Astrocyte (in vitro differentiated cells and primary cell): ENCODE measurements around the gene CSMD2. TPM values are rescaled to one million over a fixed set of nuclear protein-coding genes. Genes with fewer than 3 reads are reported as not detected.

ENCODE experiments used
- DNase-seq: peaks from one replicate; pipeline ENCODE4 v3.0.0-alpha.2; 2010; ENCODE audit warnings: low read depth
- FAIRE-seq: peaks from 2 replicates; lab custom pipeline; 2011; peaks lifted over from hg19 to GRCh38; lab: Jason Lieb, UNC
- H2AFZ ChIP-seq: 2 replicates; pipeline ENCODE4 v1.6.0; 2012; ENCODE audit warnings: low read depth, low read length, inconsistent platforms
- H3K27ac ChIP-seq: 2 replicates; pipeline ENCODE4 v1.5.1; 2011; ENCODE audit warnings: low read depth, low read length, inconsistent platforms
- H3K27me3 ChIP-seq: 2 replicates; pipeline ENCODE4 v1.6.0; 2011; ENCODE audit warnings: low read length, inconsistent platforms; ENCODE audit not compliant: insufficient read depth
- H3K36me3 ChIP-seq: 2 replicates; pipeline ENCODE4 v1.5.1; 2011; ENCODE audit warnings: low read length, inconsistent platforms; ENCODE audit not compliant: insufficient read depth
- H3K4me1 ChIP-seq: 2 replicates; pipeline ENCODE4 v1.5.1; 2011; ENCODE audit warnings: low read length, inconsistent platforms; ENCODE audit not compliant: insufficient read depth
- H3K4me2 ChIP-seq: 2 replicates; pipeline ENCODE4 v1.6.0; 2012; ENCODE audit warnings: low read length, inconsistent platforms
- H3K4me3 ChIP-seq: 2 replicates; pipeline ENCODE4 v1.5.1; 2011; ENCODE audit warnings: low read depth, mild to moderate bottlenecking, low read length, inconsistent platforms; ENCODE audit not compliant: insufficient read depth
- H3K79me2 ChIP-seq: 2 replicates; pipeline ENCODE4 v1.6.0; 2012; ENCODE audit warnings: mild to moderate bottlenecking, low read length, inconsistent platforms; ENCODE audit not compliant: insufficient read depth
- H3K9ac ChIP-seq: 2 replicates; pipeline ENCODE4 v1.6.0; 2012; ENCODE audit warnings: mild to moderate bottlenecking, low read length, inconsistent platforms
- H3K9me3 ChIP-seq: 2 replicates; pipeline ENCODE4 v1.5.1; 2012; ENCODE audit warnings: low read depth, mild to moderate bottlenecking, low read length, inconsistent platforms; ENCODE audit not compliant: insufficient read depth
- H4K20me1 ChIP-seq: 2 replicates; pipeline ENCODE4 v1.6.0; 2012; ENCODE audit warnings: low read length, inconsistent platforms; ENCODE audit not compliant: insufficient read depth
- H3K27ac Mint-ChIP-seq: one replicate; pipeline ENCODE4 v1.8.0; 2021; ENCODE audit warnings: mild to moderate bottlenecking, mixed read lengths; ENCODE audit not compliant: unreplicated experiment
- H3K27me3 Mint-ChIP-seq: one replicate; pipeline ENCODE4 v1.8.0; 2021; ENCODE audit warnings: low read depth, mixed read lengths; ENCODE audit not compliant: unreplicated experiment
- H3K36me3 Mint-ChIP-seq: one replicate; pipeline ENCODE4 v1.8.0; 2021; ENCODE audit warnings: low read depth, mixed read lengths; ENCODE audit not compliant: unreplicated experiment
- H3K4me1 Mint-ChIP-seq: one replicate; pipeline ENCODE4 v1.8.0; 2021; ENCODE audit warnings: low read depth, mixed read lengths; ENCODE audit not compliant: unreplicated experiment
- H3K4me3 Mint-ChIP-seq: one replicate; pipeline ENCODE4 v1.8.0; 2021; ENCODE audit warnings: mild to moderate bottlenecking, moderate library complexity, mixed read lengths; ENCODE audit not compliant: unreplicated experiment
- H3K9me3 Mint-ChIP-seq: one replicate; pipeline ENCODE4 v1.8.0; 2021; ENCODE audit warnings: mild to moderate bottlenecking, mixed read lengths; ENCODE audit not compliant: unreplicated experiment
- EZH2 ChIP-seq: IDR thresholded peaks from 2 replicates; pipeline ENCODE4 v1.6.1; 2012; ENCODE audit warnings: mild to moderate bottlenecking, low read length, inconsistent platforms; ENCODE audit not compliant: insufficient read depth
- total RNA-seq: library from RNA; stranded (reverse); gene quantifications from 2 replicates; pipeline ENCODE4 v1.2.1, GENCODE V29; 2021
- TF ChIP-seq, protein P1 (sequence below): IDR thresholded peaks from 2 replicates; pipeline ENCODE4 v1.5.1; 2011; ENCODE audit warnings: low read depth, mild to moderate bottlenecking, inconsistent platforms, low read length, moderate library complexity; ENCODE audit not compliant: insufficient read depth

Gene CSMD2
- total RNA-seq, 1 donor from 2014 or later, result 11.1 TPM

DNA sequence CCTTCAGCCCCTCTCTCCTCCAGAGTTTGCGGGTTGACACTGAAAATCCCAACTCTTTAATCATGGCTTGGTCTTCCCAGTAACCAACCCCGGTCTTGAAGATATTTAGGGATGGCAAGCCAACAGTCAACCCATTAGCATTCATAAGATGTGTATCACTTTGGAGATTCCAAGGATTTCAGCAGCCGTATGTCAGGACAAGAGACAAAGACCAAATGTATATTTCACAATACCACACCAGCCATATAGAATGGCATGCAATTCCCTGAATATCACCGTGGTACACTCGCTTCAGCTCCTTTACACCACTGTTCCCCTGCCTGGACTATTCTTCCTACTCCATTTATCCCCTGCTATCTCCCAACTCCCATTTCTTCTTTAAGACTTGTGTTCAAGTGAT lies 109.2 kb downstream of the CSMD2 start:
- H3K36me3 Mint-ChIP-seq, result peaks cover 5% of the 10 kb centered on the region
- Histone ChIP-seq H3K4me2 (no peak overlapping the region), H3K9me3 (no peaks in the 10 kb centered on the region), H3K4me1 (no peaks in the 10 kb centered on the region), H3K36me3 (no peaks in the 10 kb centered on the region), H3K79me2 (peaks cover 12% of the 10 kb centered on the region), H4K20me1 (peaks cover 51% of the 10 kb centered on the region), H3K9ac (no peak overlapping the region), H3K4me3 (no peak overlapping the region), H2AFZ (no peak overlapping the region), H3K27me3 (no peaks in the 10 kb centered on the region), H3K27ac (no peak overlapping the region)
- peaks cover 8% of the 10 kb centered on the region for H3K27me3 Mint-ChIP-seq
- FAIRE-seq (no peak), DNase-seq (no peak)
- H3K4me1 Mint-ChIP-seq, result no peaks in the 10 kb centered on the region
- H3K9me3 Mint-ChIP-seq, result peaks cover 3% of the 10 kb centered on the region
- no peak for TF ChIP-seq EZH2
- TF ChIP-seq, protein P1, sequence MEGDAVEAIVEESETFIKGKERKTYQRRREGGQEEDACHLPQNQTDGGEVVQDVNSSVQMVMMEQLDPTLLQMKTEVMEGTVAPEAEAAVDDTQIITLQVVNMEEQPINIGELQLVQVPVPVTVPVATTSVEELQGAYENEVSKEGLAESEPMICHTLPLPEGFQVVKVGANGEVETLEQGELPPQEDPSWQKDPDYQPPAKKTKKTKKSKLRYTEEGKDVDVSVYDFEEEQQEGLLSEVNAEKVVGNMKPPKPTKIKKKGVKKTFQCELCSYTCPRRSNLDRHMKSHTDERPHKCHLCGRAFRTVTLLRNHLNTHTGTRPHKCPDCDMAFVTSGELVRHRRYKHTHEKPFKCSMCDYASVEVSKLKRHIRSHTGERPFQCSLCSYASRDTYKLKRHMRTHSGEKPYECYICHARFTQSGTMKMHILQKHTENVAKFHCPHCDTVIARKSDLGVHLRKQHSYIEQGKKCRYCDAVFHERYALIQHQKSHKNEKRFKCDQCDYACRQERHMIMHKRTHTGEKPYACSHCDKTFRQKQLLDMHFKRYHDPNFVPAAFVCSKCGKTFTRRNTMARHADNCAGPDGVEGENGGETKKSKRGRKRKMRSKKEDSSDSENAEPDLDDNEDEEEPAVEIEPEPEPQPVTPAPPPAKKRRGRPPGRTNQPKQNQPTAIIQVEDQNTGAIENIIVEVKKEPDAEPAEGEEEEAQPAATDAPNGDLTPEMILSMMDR, result no peak
- H3K4me3 Mint-ChIP-seq, result no peak overlapping the region
- H3K27ac Mint-ChIP-seq, result no peak overlapping the region

DNA sequence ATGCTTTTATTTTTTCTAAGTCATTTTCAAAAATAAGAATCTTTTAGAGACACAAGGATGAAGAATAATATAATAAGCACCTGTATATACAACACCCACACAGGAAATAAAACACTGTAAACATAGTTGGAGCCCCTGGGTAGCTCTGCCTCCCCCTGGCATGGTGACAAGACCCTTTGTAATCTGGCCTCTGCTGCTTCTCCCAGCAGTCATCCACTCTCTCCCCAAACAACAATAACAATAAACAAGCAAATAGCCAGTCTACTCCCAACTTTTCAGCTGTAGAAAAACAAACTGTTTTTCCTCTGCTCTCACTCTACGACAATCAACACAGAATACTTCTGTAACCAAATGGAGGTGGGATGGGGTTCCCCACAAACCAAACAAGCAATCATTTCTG lies 110.1 kb downstream of the CSMD2 start:
- no peak for FAIRE-seq
- Histone ChIP-seq H2AFZ (no peak overlapping the region), H3K9ac (no peak overlapping the region), H3K27me3 (no peaks in the 10 kb centered on the region), H3K4me2 (no peak overlapping the region), H3K36me3 (no peaks in the 10 kb centered on the region), H4K20me1 (peaks cover 47% of the 10 kb centered on the region), H3K9me3 (peaks cover 2% of the 10 kb centered on the region), H3K27ac (no peak overlapping the region), H3K79me2 (peaks cover 7% of the 10 kb centered on the region), H3K4me1 (no peaks in the 10 kb centered on the region), H3K4me3 (no peak overlapping the region)
- Mint-ChIP-seq H3K27ac (no peak overlapping the region), H3K27me3 (peaks cover 8% of the 10 kb centered on the region), H3K4me1 (no peaks in the 10 kb centered on the region), H3K4me3 (no peak overlapping the region), H3K36me3 (peaks cover 5% of the 10 kb centered on the region), H3K9me3 (peaks cover 3% of the 10 kb centered on the region)
- no peak for DNase-seq
- TF ChIP-seq, protein P1, result no peak
- TF ChIP-seq EZH2, result no peak

DNA sequence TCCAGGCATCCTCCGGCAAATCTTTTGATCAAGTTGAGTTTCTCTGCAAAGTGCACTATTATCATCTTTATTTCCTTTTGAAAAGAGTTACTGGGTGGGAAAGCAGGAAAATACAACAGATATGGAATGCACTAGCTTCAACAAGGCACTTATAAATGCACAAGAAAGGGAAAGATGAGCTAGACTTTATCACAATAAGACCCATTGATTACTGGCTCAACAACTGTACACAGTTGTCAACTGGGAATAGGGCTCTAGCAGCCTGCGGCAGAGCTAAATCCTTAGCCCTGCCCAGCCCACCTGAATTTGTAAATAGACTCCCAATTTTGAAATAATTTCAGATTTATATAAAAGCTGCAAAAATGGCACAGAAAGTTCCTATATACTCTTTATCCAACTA lies 111.4 kb downstream of the CSMD2 start:
- peaks cover 6% of the 10 kb centered on the region for H3K27me3 Mint-ChIP-seq
- H3K4me3 Mint-ChIP-seq, result no peak overlapping the region
- Histone ChIP-seq H3K36me3 (no peaks in the 10 kb centered on the region), H3K4me3 (no peak overlapping the region), H3K4me1 (no peaks in the 10 kb centered on the region), H2AFZ (no peak overlapping the region), H3K79me2 (peaks cover 2% of the 10 kb centered on the region), H3K9ac (no peak overlapping the region), H3K4me2 (no peak overlapping the region), H3K9me3 (peaks cover 5% of the 10 kb centered on the region), H4K20me1 (peaks cover 36% of the 10 kb centered on the region), H3K27ac (no peak overlapping the region), H3K27me3 (no peaks in the 10 kb centered on the region)
- H3K9me3 Mint-ChIP-seq, result peaks cover 10% of the 10 kb centered on the region
- peaks cover 9% of the 10 kb centered on the region for H3K36me3 Mint-ChIP-seq
- FAIRE-seq (no peak), DNase-seq (no peak)
- TF ChIP-seq, protein P1, result no peak
- TF ChIP-seq EZH2, result no peak
- H3K4me1 Mint-ChIP-seq, result no peaks in the 10 kb centered on the region
- no peak overlapping the region for H3K27ac Mint-ChIP-seq
